Measurements from ENCODE around the gene FAM216B.

- no peak for TF ChIP-seq CTCF (IDR thresholded peaks at IDR 0.05)
- TF ChIP-seq MEF2A (IDR thresholded peaks at IDR 0.05; ENCODE audit: borderline replicate concordance, low read depth): no peak
- TF ChIP-seq RAD21 (IDR thresholded peaks at IDR 0.05; ENCODE audit: low read length): no peak
- no peak for TF ChIP-seq CHD2 (IDR thresholded peaks at IDR 0.05; ENCODE audit: low read length, partially characterized antibody)
- no peak for TF ChIP-seq POLR2AphosphoS5 (IDR thresholded peaks at IDR 0.05; ENCODE audit: low read depth, low read length)
- TF ChIP-seq FOXJ3 (CRISPR knock-in tag; IDR thresholded peaks at IDR 0.05): no peak
- TF ChIP-seq FOXM1 (IDR thresholded peaks at IDR 0.05; ENCODE audit: low read depth): no peak
- TF ChIP-seq YY1 (IDR thresholded peaks at IDR 0.05; ENCODE audit: low read depth): no peak
- no peak for TF ChIP-seq SIN3A (IDR thresholded peaks at IDR 0.05; ENCODE audit: borderline replicate concordance, low read depth, low read length)
- no peak for TF ChIP-seq TAF1 (IDR thresholded peaks at IDR 0.05; ENCODE audit: borderline replicate concordance, low read depth, low read length)
- no peak for TF ChIP-seq GABPA (IDR thresholded peaks at IDR 0.05; ENCODE audit: low read depth)
- no peak for TF ChIP-seq REST (IDR thresholded peaks at IDR 0.05; ENCODE audit: low read depth, low read length)
Measured at GRCh38 chr13:42745655-42746054, 35.7 kb upstream of the FAM216B start.
